H54 (cell line): Measurements from ENCODE around the gene OSM.

Source experiments
- DNase-seq: peaks from one replicate; pipeline ENCODE4 v3.0.0; 2011; ENCODE audit warnings: low spot score, mixed read lengths; ENCODE audit not compliant: insufficient read length
- FAIRE-seq: peaks from 3 replicates; lab custom pipeline; 2011; peaks lifted over from hg19 to GRCh38; lab: Jason Lieb, UNC
- POLR2A ChIP-seq: IDR thresholded peaks from 2 replicates; pipeline ENCODE4 v1.6.1; 2011; ENCODE audit warnings: low read depth, mild to moderate bottlenecking, low read length

Gene OSM

GRCh38 chr22:30285176-30285845 is 18.7 kb upstream of the OSM start:
- DNase-seq (no peak), FAIRE-seq (no peak)
- no peak for TF ChIP-seq POLR2A

DNA sequence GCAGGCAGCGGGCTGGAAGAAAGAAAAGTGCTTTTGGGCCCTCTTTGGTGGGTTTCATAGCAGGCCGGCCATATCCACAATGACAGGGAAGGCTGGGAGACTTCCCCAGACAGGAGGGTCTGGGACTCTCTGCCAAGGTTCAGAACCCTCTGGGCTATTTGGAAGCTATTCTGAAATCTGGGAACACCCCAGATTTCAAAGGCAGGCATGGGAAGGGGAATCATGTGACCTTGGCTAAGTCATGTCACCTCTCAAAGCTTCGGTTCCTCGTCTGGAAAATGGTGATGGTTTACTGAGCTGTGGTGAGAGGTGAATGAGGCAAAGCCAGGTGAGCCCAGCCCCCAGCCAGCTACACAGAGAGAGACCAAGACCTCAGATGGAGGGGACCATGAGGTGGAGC is 18.0 kb upstream of the OSM start:
- no peak for DNase-seq
- FAIRE-seq: no peak
- no peak for TF ChIP-seq POLR2A

DNA sequence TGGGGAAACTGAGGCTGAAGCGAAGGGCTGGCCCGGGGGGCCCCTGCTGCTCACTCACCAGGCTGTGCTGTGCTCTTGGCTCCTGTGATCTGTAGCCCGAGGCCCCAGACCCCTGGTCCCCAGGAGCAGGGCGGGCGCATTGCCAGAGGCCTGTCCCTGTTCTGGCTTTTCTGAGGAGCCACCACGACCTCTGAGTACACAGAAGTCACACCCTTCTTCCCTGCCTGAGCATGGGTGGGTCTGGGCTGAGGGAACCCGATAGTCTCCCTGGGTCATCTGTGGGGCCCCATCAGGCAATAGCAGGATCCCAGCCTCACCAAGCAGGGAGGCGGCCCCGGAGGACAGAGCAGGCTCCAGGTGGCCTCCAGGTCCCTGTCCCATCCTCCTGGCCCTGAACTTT is 17.5 kb upstream of the OSM start:
- no peak for FAIRE-seq
- DNase-seq: no peak
- no peak for TF ChIP-seq POLR2A

GRCh38 chr22:30283342-30283741 is 16.7 kb upstream of the OSM start:
- DNase-seq (no peak), FAIRE-seq (no peak)
- no peak for TF ChIP-seq POLR2A

- no peak for TF ChIP-seq POLR2A
- no peak for DNase-seq
- FAIRE-seq: no peak
These were observed 16.0 kb upstream of the OSM start for GRCh38 chr22:30282616-30283046.

DNA sequence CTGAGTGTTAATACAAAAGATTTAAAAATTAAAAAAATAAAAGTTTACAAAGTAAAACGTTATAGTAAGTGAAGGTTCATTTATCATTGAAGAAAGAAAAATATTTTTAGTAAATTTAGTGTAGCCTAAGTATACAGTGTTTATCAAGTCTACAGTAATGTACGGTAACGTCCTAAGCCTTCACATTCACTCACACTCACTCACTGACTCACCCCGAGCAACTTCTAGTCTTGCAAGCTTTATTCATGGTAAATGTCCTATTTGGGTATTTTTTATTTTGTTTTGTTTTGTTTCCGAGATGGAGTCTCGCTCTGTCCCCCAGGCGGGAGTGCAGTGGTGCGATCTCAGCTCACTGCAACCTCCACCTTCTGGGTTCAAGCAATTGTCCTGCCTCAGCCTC is 13.9 kb upstream of the OSM start:
- TF ChIP-seq POLR2A: no peak
- DNase-seq (no peak), FAIRE-seq (no peak)

- no peak for FAIRE-seq
- no peak for DNase-seq
- TF ChIP-seq POLR2A: no peak
These were observed 13.3 kb upstream of the OSM start for GRCh38 chr22:30279932-30280331.

- TF ChIP-seq POLR2A: no peak
- DNase-seq: no peak
These were observed 12.6 kb upstream of the OSM start for GRCh38 chr22:30279046-30279788.

GRCh38 chr22:30277547-30278344 is 11.1 kb upstream of the OSM start:
- FAIRE-seq (no peak), DNase-seq (no peak)
- TF ChIP-seq POLR2A: no peak

More at GRCh38 chr22:30279046-30279788, 12.6 kb upstream of the OSM start:
- no peak for FAIRE-seq

GRCh38 chr22:30276039-30276438 is 9.4 kb upstream of the OSM start:
- FAIRE-seq: no peak
- no peak for TF ChIP-seq POLR2A
- DNase-seq: no peak

DNA sequence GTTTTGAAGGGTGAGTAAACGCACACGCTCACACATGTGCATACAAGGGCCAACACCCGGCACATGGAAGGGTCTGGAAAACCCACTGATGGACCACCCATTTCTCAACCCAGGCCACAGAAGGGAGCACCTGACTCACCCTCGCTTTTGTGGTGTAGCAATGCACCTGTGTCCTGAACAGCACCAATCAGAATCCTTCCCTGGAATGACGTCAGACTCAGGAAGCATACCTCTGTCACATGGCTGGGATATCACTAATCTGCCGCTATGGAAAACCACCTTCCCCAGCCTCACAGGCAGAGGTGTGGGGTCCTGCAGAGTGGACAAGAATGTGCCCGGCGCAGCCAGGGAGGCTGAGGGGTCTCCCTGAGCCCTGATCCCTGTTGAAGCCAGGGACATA is 9.0 kb upstream of the OSM start:
- no peak for DNase-seq
- FAIRE-seq: no peak
- TF ChIP-seq POLR2A: no peak

GRCh38 chr22:30274437-30274812 is 7.8 kb upstream of the OSM start:
- DNase-seq (no peak), FAIRE-seq (no peak)

DNA sequence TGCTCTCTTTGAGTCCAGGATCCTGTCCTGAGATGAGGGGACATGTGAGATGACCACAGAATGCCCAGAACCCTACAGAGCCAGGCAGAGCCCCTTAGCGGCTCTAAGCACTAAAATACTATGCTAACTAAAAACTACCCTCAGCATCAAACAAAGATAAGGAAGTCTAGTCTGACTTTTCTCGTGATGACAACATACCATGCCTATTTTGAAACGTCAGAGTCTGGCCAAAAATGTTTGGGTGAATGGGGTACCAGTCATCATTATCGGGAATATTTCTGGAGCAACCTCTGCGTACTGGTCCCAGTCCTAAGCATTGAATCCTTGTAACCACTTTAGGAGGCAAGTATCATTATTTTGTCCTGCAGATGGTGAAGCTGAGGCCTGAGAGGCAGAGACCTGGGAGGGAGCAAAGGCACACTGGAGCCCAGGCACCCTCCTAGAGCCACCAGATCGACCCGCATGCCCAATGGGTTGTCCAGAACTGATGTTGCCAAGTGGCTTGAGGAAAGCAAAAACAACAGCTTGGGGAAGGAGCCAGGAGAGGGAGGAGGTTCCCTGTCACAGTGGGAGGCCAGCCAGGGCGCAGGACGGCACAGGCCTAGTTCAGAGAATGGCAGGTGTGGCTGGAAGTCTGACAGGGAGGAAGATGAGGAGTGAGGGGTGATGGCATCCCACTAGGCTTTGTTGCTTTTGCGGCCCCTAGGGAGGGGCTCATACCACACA is 7.2 kb upstream of the OSM start:
- TF ChIP-seq POLR2A: no peak
- FAIRE-seq (no peak), DNase-seq (no peak)

More at GRCh38 chr22:30274437-30274812, 7.8 kb upstream of the OSM start:
- TF ChIP-seq POLR2A: no peak
